ENCODE measurements around the gene PRDM16.

- no peak for TF ChIP-seq CTCF (IDR thresholded peaks at IDR 0.05)
- TF ChIP-seq POLR2A (IDR thresholded peaks at IDR 0.05), result no peak
Observed at GRCh38 chr1:3242408-3243260, 173.6 kb downstream of the PRDM16 start.

All from uterus (tissue), 2 donors.